GM23338 (cell line): Measurements from ENCODE around the gene SRGAP3. TPM values are rescaled to one million over a fixed set of nuclear protein-coding genes. Genes with fewer than 3 reads are reported as not detected.

ENCODE experiments used
- ATAC-seq: fragments of 200-7000 bp; cut with Tn5 transposase; 3 replicates; pipeline ENCODE4 v1.9.1; 2020
- DNase-seq: peaks from one replicate; pipeline ENCODE4 v3.0.0-alpha.2; 2015; ENCODE audit warnings: low spot score
- H2AFZ ChIP-seq: fragments of 200-600 bp; sonication (generic); 2 replicates; pipeline ENCODE4 v1.8.0; 2016; ENCODE audit warnings: antibody characterized with exemption, mild to moderate bottlenecking, moderate library complexity
- H3F3A ChIP-seq: fragments of 200-600 bp; sonication (generic); replicated peaks from 2 replicates; pipeline ENCODE4 v1.8.0; 2017; ENCODE audit warnings: antibody characterized with exemption, mixed run types, low read depth
- H3K27ac ChIP-seq: fragments of 200-600 bp; sonication (generic); 2 replicates; pipeline ENCODE4 v1.6.1; 2016; ENCODE audit warnings: low read depth
- H3K27me3 ChIP-seq: fragments of 200-600 bp; sonication (generic); 2 replicates; pipeline ENCODE4 v1.8.0; 2016; ENCODE audit warnings: mild to moderate bottlenecking, mixed run types, moderate library complexity; ENCODE audit not compliant: insufficient read depth
- H3K36me3 ChIP-seq: fragments of 200-600 bp; sonication (generic); 2 replicates; pipeline ENCODE4 v1.8.0; 2016; ENCODE audit warnings: mild to moderate bottlenecking; ENCODE audit not compliant: insufficient read depth
- H3K4me1 ChIP-seq: fragments of 200-600 bp; sonication (generic); 2 replicates; pipeline ENCODE4 v1.8.0; 2016; ENCODE audit warnings: mild to moderate bottlenecking, moderate library complexity; ENCODE audit not compliant: insufficient read depth
- H3K4me2 ChIP-seq: fragments of 200-600 bp; sonication (generic); 2 replicates; pipeline ENCODE4 v1.7.1; 2017; ENCODE audit warnings: mixed run types
- H3K4me3 ChIP-seq: fragments of 200-600 bp; sonication (generic); 2 replicates; pipeline ENCODE4 v1.6.1; 2016; ENCODE audit warnings: mixed run types
- H3K79me2 ChIP-seq: fragments of 200-600 bp; sonication (generic); replicated peaks from 2 replicates; pipeline ENCODE4 v1.8.0; 2017; ENCODE audit warnings: mild to moderate bottlenecking; ENCODE audit not compliant: insufficient read depth
- H3K9me2 ChIP-seq: fragments of 200-600 bp; sonication (generic); 2 replicates; pipeline ENCODE4 v1.8.0; 2017; ENCODE audit not compliant: insufficient read depth
- H4K20me1 ChIP-seq: fragments of 200-600 bp; sonication (generic); replicated peaks from 2 replicates; pipeline ENCODE4 v1.8.0; 2017; ENCODE audit warnings: mild to moderate bottlenecking; ENCODE audit not compliant: insufficient read depth
- H3K27ac Mint-ChIP-seq: 2 replicates; pipeline ENCODE4 v1.8.0; 2020; ENCODE audit warnings: inconsistent platforms, mild to moderate bottlenecking, moderate library complexity, mixed read lengths
- H3K27me3 Mint-ChIP-seq: 3 replicates; pipeline ENCODE4 v1.8.0; 2022; ENCODE audit warnings: low read depth, mild to moderate bottlenecking, moderate library complexity, mixed read lengths, inconsistent platforms; ENCODE audit not compliant: insufficient read depth, poor library complexity
- H3K36me3 Mint-ChIP-seq: 3 replicates; pipeline ENCODE4 v1.8.0; 2021; ENCODE audit warnings: low read depth, mild to moderate bottlenecking, inconsistent platforms, moderate library complexity, mixed read lengths
- H3K4me1 Mint-ChIP-seq: 3 replicates; pipeline ENCODE4 v1.8.0; 2020; ENCODE audit warnings: mild to moderate bottlenecking, inconsistent platforms, mixed read lengths
- H3K4me3 Mint-ChIP-seq: 3 replicates; pipeline ENCODE4 v1.8.0; 2021; ENCODE audit warnings: moderate library complexity, mild to moderate bottlenecking, inconsistent platforms, mixed read lengths
- H3K9me3 Mint-ChIP-seq: 3 replicates; pipeline ENCODE4 v1.8.0; 2020; ENCODE audit warnings: moderate library complexity, mild to moderate bottlenecking, inconsistent platforms, mixed read lengths
- CREB1 ChIP-seq: fragments of 250-450 bp; sonication (Bioruptor Pico); IDR thresholded peaks from 2 replicates; pipeline ENCODE4 v1.5.0; 2020; ENCODE audit warnings: low read depth, mild to moderate bottlenecking, moderate library complexity
- CTCF ChIP-seq, 2 experiments: fragments of 200-600 bp in 1 of 2; sonication (generic) in 1 of 2; conservative IDR thresholded peaks; 2 replicates each; pipeline versions ENCODE4 v1.5.1 to v1.6.1; 2016 to 2017; ENCODE audit warnings: antibody characterized with exemption in 2 of 2, low read depth in 2 of 2, mild to moderate bottlenecking in 2 of 2, moderate library complexity in 1 of 2
- ETS1 ChIP-seq: IDR thresholded peaks from 2 replicates; pipeline ENCODE4 v1.6.1; 2016; ENCODE audit warnings: antibody characterized with exemption
- EZH2 ChIP-seq: fragments of 200-600 bp; sonication (generic); IDR thresholded peaks from one replicate; pipeline ENCODE4 v1.8.0; 2017; ENCODE audit warnings: antibody characterized with exemption, mild to moderate bottlenecking, low read depth; ENCODE audit not compliant: unreplicated experiment
- EZH2phosphoT487 ChIP-seq: fragments of 200-600 bp; sonication (generic); IDR thresholded peaks from one replicate; pipeline ENCODE4 v1.8.1; 2018; ENCODE audit warnings: antibody characterized with exemption; ENCODE audit not compliant: unreplicated experiment
- JUNB ChIP-seq: IDR thresholded peaks from one replicate; pipeline ENCODE4 v1.6.1; 2016; ENCODE audit warnings: antibody characterized with exemption; ENCODE audit not compliant: unreplicated experiment
- NANOG ChIP-seq: IDR thresholded peaks from 2 replicates; pipeline ENCODE4 v1.6.1; 2016; ENCODE audit warnings: antibody characterized with exemption, borderline replicate concordance
- POLR2AphosphoS5 ChIP-seq: IDR thresholded peaks from 2 replicates; pipeline ENCODE4 v1.6.1; 2016; ENCODE audit warnings: antibody characterized with exemption, low read depth
- REST ChIP-seq: IDR thresholded peaks from one replicate; pipeline ENCODE4 v1.6.1; 2018; ENCODE audit warnings: antibody characterized with exemption; ENCODE audit not compliant: unreplicated experiment
- STAT1 ChIP-seq: IDR thresholded peaks from one replicate; pipeline ENCODE4 v1.6.1; 2016; ENCODE audit warnings: antibody characterized with exemption; ENCODE audit not compliant: unreplicated experiment
- ZNF114 ChIP-seq: fragments of 250-450 bp; sonication (Bioruptor Pico); IDR thresholded peaks from 2 replicates; pipeline ENCODE4 v1.5.0; 2020; ENCODE audit warnings: mild to moderate bottlenecking, moderate library complexity
- ZNF331 ChIP-seq: fragments of 250-450 bp; sonication (Bioruptor Pico); IDR thresholded peaks from 2 replicates; pipeline ENCODE4 v1.5.0; 2020; ENCODE audit warnings: low read depth, mild to moderate bottlenecking, moderate library complexity
- polyA plus RNA-seq: library from polyadenylated mRNA; unstranded; fragments of >200 nt; fragmentation: Nextera tagmentation; extraction: Ambion mirVana; gene quantifications from 2 replicates; pipeline ENCODE4 v1.2.1, GENCODE V29; 2016
- total RNA-seq: library from RNA; depleted of rRNA; stranded (reverse); fragments of >200 nt; shearing (Covaris generic); gene quantifications from 2 replicates; pipeline ENCODE4 v1.2.3, GENCODE V29; 2014

Gene SRGAP3
- total and polyA plus RNA-seq, 2 experiments from 2014 or later = 6.4 to 9.4 TPM

DNA sequence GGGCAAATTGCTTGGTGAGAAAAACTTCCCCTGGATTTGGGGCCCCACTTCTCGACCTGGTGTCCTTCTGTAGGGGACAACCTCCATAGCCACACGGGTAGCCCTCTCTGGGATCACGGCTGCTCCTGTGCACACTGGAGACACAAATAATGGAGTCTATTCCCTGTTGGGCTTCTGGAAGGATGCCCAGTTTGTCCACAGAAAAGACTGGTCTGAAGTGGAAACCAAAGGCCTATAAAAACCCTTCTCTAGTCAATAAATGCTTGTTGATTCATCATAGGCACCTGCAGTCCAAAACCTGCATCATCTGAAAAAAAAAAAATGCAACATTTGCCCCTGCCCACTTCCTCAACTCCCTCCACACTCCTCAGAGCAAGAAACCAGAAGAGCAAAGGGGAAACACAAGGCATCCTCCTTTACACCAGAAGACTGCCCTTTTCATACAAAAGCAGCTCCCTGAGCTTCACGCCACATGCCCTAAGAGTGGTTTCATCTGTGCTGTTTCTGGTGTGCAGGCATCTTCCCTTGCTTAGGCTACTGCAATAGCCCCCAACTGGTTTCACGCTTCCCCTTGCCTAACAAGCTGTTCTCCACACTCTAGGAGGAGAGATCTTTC, 36.3 kb downstream of the SRGAP3 start (continued):
- TF ChIP-seq STAT1 (no peak), EZH2phosphoT487 (no peak), NANOG (no peak), ZNF331 (CRISPR knock-in tag) (no peak), EZH2 (no peak), ETS1 (no peak), CTCF (conservative IDR thresholded peaks at IDR 0.05; ENCODE audit: low read depth in 2 of 2) (no peak), ZNF114 (no peak), CREB1 (CRISPR knock-in tag) (no peak)

- no peaks in the 10 kb centered on the region; the same call in 1 of the 3 replicates for H3K4me1 Mint-ChIP-seq
- no peak for ATAC-seq
Observed at GRCh38 chr3:9211155-9211950, 38.1 kb downstream of the SRGAP3 start.

DNA sequence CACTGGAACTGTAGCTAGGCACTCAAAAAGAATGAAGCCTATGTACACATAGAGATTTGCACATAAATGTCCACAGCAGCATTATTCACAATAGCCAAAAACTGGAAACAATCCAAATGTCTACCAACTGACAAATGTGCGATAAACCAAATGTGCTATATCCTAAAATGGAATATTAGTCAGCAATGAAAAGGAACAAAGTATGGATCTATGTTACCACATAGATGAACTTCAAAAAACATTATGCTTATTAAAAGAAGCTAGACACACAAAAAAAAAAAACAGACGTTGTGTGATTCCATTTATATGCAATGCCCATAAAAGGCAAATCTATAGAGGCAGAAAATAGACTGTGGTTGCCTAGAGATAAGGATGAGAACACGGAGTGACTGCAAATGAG, 39.7 kb downstream of the SRGAP3 start:
- Histone ChIP-seq H3K9me2 (peaks cover 7% of the 10 kb centered on the region; the same call in 1 of the 2 replicates), H3K27me3 (no peaks in the 10 kb centered on the region), H3K27ac (no peak overlapping the region), H2AFZ (no peak overlapping the region), H3K4me1 (peaks cover 3% of the 10 kb centered on the region; the same call in 1 of the 2 replicates), H4K20me1 (no peaks in the 10 kb centered on the region), H3F3A (no peaks in the 10 kb centered on the region), H3K4me2 (no peak overlapping the region), H3K36me3 (no peaks in the 10 kb centered on the region), H3K79me2 (no peaks in the 10 kb centered on the region), H3K4me3 (no peak overlapping the region)
- Mint-ChIP-seq H3K4me3 (no peak overlapping the region), H3K27me3 (peaks cover 2% of the 10 kb centered on the region), H3K27ac (no peak overlapping the region), H3K36me3 (no peaks in the 10 kb centered on the region), H3K9me3 (no peaks in the 10 kb centered on the region), H3K4me1 (peaks cover 4% of the 10 kb centered on the region)
- ATAC-seq (no peak), DNase-seq (no peak)
- TF ChIP-seq NANOG (no peak), EZH2 (no peak), ETS1 (no peak), CREB1 (CRISPR knock-in tag) (no peak), REST (no peak), ZNF114 (no peak), STAT1 (no peak), JUNB (no peak), EZH2phosphoT487 (no peak), POLR2AphosphoS5 (no peak)

More at GRCh38 chr3:9211155-9211950, 38.1 kb downstream of the SRGAP3 start:
- H3K4me1 ChIP-seq = no peaks in the 10 kb centered on the region
- H3K4me3 ChIP-seq = no peak overlapping the region
- no peaks in the 10 kb centered on the region for H4K20me1 ChIP-seq
- no peak overlapping the region for H3K4me3 Mint-ChIP-seq
- H3K36me3 ChIP-seq = no peaks in the 10 kb centered on the region
- no peaks in the 10 kb centered on the region for H3K79me2 ChIP-seq
- H3K36me3 Mint-ChIP-seq = no peaks in the 10 kb centered on the region
- no peaks in the 10 kb centered on the region for H3K9me3 Mint-ChIP-seq
- peaks cover 2% of the 10 kb centered on the region for H3K27me3 Mint-ChIP-seq
- H3K27ac Mint-ChIP-seq = no peak overlapping the region
- peaks cover 7% of the 10 kb centered on the region; the same call in 1 of the 2 replicates for H3K9me2 ChIP-seq
- H3K4me2 ChIP-seq = no peak overlapping the region
- no peak overlapping the region for H2AFZ ChIP-seq
- no peaks in the 10 kb centered on the region for H3K27me3 ChIP-seq
- no peak for TF ChIP-seq EZH2phosphoT487
- no peak overlapping the region for H3K27ac ChIP-seq
- no peaks in the 10 kb centered on the region for H3F3A ChIP-seq
- no peak for DNase-seq
